Measurements from ENCODE around the gene FAM181A. TPM values are rescaled to one million over a fixed set of nuclear protein-coding genes. Genes with fewer than 3 reads are reported as not detected.

FAM181A gene
- total RNA-seq, 4 donors from 2014 or later: not detected

GRCh38 chr14:93925374-93925895 is 1.7 kb upstream of the FAM181A start:
- 98 to 100% methylated on average over 1 to 8 of the region's 13 CpGs for WGBS, 2 donors (ENCODE audit: low coverage in 1 of 2)
- Histone ChIP-seq H3K27me3 (no peaks in the 10 kb centered on the region), H3K4me1 (peaks cover 0 to 12% (median 0%) of the 10 kb centered on the region in 3 donors), H3K36me3 (peaks cover 0 to 5% of the 10 kb centered on the region in 2 donors), H3K9me3 (no peaks in the 10 kb centered on the region), H3K27ac (no peak overlapping the region), H3K4me3 (no peak overlapping the region)
- TF ChIP-seq POLR2AphosphoS5 (IDR thresholded peaks at IDR 0.05) (no peak), EP300 (IDR thresholded peaks at IDR 0.05) (no peak), POLR2A (IDR thresholded peaks at IDR 0.05) (no peak), CTCF (IDR thresholded peaks at IDR 0.05) (no peak)
- no peak for ATAC-seq

GRCh38 chr14:93926245-93926872 is 785 bp upstream of the FAM181A start:
- no peaks in the 10 kb centered on the region for H3K27me3 ChIP-seq
- peaks cover 0 to 12% (median 0%) of the 10 kb centered on the region in 3 donors for H3K4me1 ChIP-seq
- H3K36me3 ChIP-seq: peaks cover 0 to 14% of the 10 kb centered on the region in 2 donors
- no peak overlapping the region for H3K27ac ChIP-seq
- no peaks in the 10 kb centered on the region for H3K9me3 ChIP-seq
- no peak for ATAC-seq
- WGBS, 2 donors (ENCODE audit: low coverage in 1 of 2): 79% methylated on average over 8 of the region's 21 CpGs; no CpG with 5 or more reads in 1 of the 2 donors
- no peak overlapping the region for H3K4me3 ChIP-seq
- no peak for TF ChIP-seq POLR2A (IDR thresholded peaks at IDR 0.05)
- TF ChIP-seq CTCF (IDR thresholded peaks at IDR 0.05): no peak
- TF ChIP-seq EP300 (IDR thresholded peaks at IDR 0.05): no peak
- no peak for TF ChIP-seq POLR2AphosphoS5 (IDR thresholded peaks at IDR 0.05)

- WGBS, 2 donors (ENCODE audit: low coverage in 1 of 2): 36% methylated on average over 3 of the region's 6 CpGs; no CpG with 5 or more reads in 1 of the 2 donors
- no peaks in the 10 kb centered on the region for H3K27me3 ChIP-seq
- TF ChIP-seq POLR2AphosphoS5 (IDR thresholded peaks at IDR 0.05) (no peak), CTCF (IDR thresholded peaks at IDR 0.05) (no peak), POLR2A (IDR thresholded peaks at IDR 0.05) (no peak), EP300 (IDR thresholded peaks at IDR 0.05) (no peak)
These were observed 629 bp downstream of the FAM181A start for GRCh38 chr14:93927800-93928145.

GRCh38 chr14:93928184-93929047 is 1.3 kb downstream of the FAM181A start:
- Histone ChIP-seq H3K36me3 (peaks cover 0 to 35% of the 10 kb centered on the region in 2 donors), H3K4me1 (peaks cover 0 to 12% (median 0%) of the 10 kb centered on the region in 3 donors), H3K4me3 (no peak overlapping the region), H3K27me3 (no peaks in the 10 kb centered on the region), H3K9me3 (no peaks in the 10 kb centered on the region), H3K27ac (no peak overlapping the region)
- no CpG with 5 or more reads among the region's 26 CpGs for WGBS, 2 donors (ENCODE audit: low coverage in 1 of 2)
- no peak for ATAC-seq
- no peak for TF ChIP-seq CTCF (IDR thresholded peaks at IDR 0.05)
- no peak for TF ChIP-seq POLR2AphosphoS5 (IDR thresholded peaks at IDR 0.05)
- no peak for TF ChIP-seq POLR2A (IDR thresholded peaks at IDR 0.05)
- TF ChIP-seq EP300 (IDR thresholded peaks at IDR 0.05): no peak

More at GRCh38 chr14:93927800-93928145, 629 bp downstream of the FAM181A start:
- no peak overlapping the region for H3K4me3 ChIP-seq
- H3K27ac ChIP-seq: no peak overlapping the region
- ATAC-seq: no peak
- peaks cover 0 to 28% of the 10 kb centered on the region in 2 donors for H3K36me3 ChIP-seq
- peaks cover 0 to 12% (median 0%) of the 10 kb centered on the region in 3 donors for H3K4me1 ChIP-seq
- H3K9me3 ChIP-seq: no peaks in the 10 kb centered on the region
